ENCODE data around the gene SAMD3. TPM values are rescaled to one million over a fixed set of nuclear protein-coding genes. Genes with fewer than 3 reads are reported as not detected.
"Not testable (repeated sequence)": the region's sequence is repeated elsewhere in the genome, so short reads cannot be mapped to it uniquely, and the experiment has no call there.

SAMD3 gene
- total RNA-seq, 1 experiment from 2014 or later: 7.5 TPM

DNA sequence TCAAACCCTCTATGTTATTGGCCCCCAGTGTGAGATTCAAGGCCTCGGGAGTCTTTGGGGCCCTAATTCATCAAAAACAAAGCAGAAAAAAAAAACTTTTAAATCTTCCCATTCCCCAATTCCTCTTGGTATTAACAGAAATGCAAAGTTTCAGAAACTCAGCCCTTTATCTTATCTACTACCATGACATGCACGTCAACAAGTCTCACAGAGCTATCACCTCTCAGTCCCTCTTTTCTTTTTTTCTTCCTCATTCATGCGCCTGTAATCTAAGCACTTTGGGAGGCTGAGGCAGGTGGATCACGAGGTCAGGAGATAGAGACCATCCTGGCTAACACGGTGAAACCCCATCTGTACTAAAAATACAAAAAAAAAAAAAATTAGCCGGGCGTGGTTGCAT lies 22.7 kb downstream of the SAMD3 start (continued):
- TF ChIP-seq ZNF274 (IDR thresholded peaks at IDR 0.05; ENCODE audit: low read depth, low read length) (no peak), JUND (IDR thresholded peaks at IDR 0.05) (no peak), POLR2A (IDR thresholded peaks at IDR 0.05; ENCODE audit: borderline replicate concordance, extremely low read depth, insufficient read depth, insufficient read length) (no peak), SIN3A (IDR thresholded peaks at IDR 0.05; ENCODE audit: low read depth) (no peak), ZFX (IDR thresholded peaks at IDR 0.05) (no peak)
- TF ChIP-seq, protein P1, sequence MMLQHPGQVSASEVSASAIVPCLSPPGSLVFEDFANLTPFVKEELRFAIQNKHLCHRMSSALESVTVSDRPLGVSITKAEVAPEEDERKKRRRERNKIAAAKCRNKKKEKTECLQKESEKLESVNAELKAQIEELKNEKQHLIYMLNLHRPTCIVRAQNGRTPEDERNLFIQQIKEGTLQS (IDR thresholded peaks at IDR 0.05): no peak

DNA sequence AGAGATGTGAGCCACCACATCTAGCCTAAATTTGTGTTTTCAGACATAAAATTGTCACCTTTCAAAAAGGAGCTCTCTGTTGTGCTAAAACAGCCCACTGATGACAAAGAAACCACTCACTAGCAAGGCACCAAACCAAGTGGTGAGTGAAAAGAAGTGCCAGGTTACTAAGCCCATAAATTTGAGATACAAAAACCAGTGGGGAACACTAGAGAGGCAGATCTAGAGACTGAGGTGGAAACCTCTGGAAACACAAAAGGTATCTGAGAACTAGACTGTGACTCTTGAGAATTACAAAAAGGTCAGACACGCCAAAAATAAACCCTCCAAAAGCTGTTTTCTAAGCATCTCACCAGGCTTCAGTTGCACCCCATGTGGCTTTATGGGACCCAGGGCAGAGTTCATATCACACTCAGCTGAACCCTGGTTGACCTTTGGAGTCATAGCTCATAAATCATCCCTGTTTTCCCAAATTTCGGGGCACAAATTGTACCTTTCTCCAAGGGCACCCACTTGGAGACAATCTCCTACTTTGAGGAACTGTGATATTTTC lies 24.2 kb downstream of the SAMD3 start:
- H3K27ac ChIP-seq (ENCODE audit: low read depth, low read length): no peak overlapping the region
- TF ChIP-seq YY1 (IDR thresholded peaks at IDR 0.05; ENCODE audit: extremely low read depth, insufficient replicate concordance, low read depth, low read length): no peak
- TF ChIP-seq POLR2A (IDR thresholded peaks at IDR 0.05; ENCODE audit: borderline replicate concordance, extremely low read depth, insufficient read depth, insufficient read length): no peak
- no peak for TF ChIP-seq SP1 (IDR thresholded peaks at IDR 0.05; ENCODE audit: low read depth)
- TF ChIP-seq, protein P2, sequence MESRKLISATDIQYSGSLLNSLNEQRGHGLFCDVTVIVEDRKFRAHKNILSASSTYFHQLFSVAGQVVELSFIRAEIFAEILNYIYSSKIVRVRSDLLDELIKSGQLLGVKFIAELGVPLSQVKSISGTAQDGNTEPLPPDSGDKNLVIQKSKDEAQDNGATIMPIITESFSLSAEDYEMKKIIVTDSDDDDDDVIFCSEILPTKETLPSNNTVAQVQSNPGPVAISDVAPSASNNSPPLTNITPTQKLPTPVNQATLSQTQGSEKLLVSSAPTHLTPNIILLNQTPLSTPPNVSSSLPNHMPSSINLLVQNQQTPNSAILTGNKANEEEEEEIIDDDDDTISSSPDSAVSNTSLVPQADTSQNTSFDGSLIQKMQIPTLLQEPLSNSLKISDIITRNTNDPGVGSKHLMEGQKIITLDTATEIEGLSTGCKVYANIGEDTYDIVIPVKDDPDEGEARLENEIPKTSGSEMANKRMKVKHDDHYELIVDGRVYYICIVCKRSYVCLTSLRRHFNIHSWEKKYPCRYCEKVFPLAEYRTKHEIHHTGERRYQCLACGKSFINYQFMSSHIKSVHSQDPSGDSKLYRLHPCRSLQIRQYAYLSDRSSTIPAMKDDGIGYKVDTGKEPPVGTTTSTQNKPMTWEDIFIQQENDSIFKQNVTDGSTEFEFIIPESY (IDR thresholded peaks at IDR 0.05; ENCODE audit: extremely low read depth, insufficient replicate concordance, low read length): no peak
- TF ChIP-seq, protein P3, sequence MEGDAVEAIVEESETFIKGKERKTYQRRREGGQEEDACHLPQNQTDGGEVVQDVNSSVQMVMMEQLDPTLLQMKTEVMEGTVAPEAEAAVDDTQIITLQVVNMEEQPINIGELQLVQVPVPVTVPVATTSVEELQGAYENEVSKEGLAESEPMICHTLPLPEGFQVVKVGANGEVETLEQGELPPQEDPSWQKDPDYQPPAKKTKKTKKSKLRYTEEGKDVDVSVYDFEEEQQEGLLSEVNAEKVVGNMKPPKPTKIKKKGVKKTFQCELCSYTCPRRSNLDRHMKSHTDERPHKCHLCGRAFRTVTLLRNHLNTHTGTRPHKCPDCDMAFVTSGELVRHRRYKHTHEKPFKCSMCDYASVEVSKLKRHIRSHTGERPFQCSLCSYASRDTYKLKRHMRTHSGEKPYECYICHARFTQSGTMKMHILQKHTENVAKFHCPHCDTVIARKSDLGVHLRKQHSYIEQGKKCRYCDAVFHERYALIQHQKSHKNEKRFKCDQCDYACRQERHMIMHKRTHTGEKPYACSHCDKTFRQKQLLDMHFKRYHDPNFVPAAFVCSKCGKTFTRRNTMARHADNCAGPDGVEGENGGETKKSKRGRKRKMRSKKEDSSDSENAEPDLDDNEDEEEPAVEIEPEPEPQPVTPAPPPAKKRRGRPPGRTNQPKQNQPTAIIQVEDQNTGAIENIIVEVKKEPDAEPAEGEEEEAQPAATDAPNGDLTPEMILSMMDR (IDR thresholded peaks at IDR 0.05 in 2 of 3, conservative IDR thresholded peaks at IDR 0.05 in 1 of 3; ENCODE audit: borderline replicate concordance in 1 of 3, insufficient read depth in 1 of 3, low read depth in 2 of 3, low read length in 2 of 3): no peak
- TF ChIP-seq SIN3A (IDR thresholded peaks at IDR 0.05; ENCODE audit: low read depth): no peak
- ChIA-PET RAD21 (ENCODE audit: low non-redundant PET in 1 of 2, low total read pairs in 2 of 2, uncharacterized antibody in 2 of 2, unreplicated experiment in 2 of 2) (no interaction called here), CTCF (no interaction called here), POLR2A (no interaction called here)
- BruUV-seq (replicated peaks): no TSS peak
- ATAC-seq (no peak), DNase-seq (ENCODE audit: low read depth, low spot score) (no peak)
- no peaks in the 10 kb centered on the region for H3K9me2 ChIP-seq (ENCODE audit: insufficient read depth)
- no peaks in the 10 kb centered on the region for H3K27me3 ChIP-seq (ENCODE audit: insufficient read depth, low read length)
- no peak overlapping the region for H2AFZ ChIP-seq (ENCODE audit: low read depth, low read length, poor library complexity, severe bottlenecking)
- H4K20me1 ChIP-seq (ENCODE audit: insufficient read depth): no peaks in the 10 kb centered on the region
- H3K9ac ChIP-seq (ENCODE audit: low read length): no peak overlapping the region
- no peak overlapping the region for H3K4me3 ChIP-seq (replicated peaks in 1 of 2; ENCODE audit: low read depth in 1 of 2, low read length in 2 of 2)
- intact Hi-C loops (cut with micrococcal nuclease): no loop called here
- H3K79me2 ChIP-seq (ENCODE audit: insufficient read depth, low read length): no peaks in the 10 kb centered on the region
- no peaks in the 10 kb centered on the region for H3K4me1 ChIP-seq (ENCODE audit: control insufficient read depth in 1 of 2, insufficient read depth in 2 of 2, low read length in 2 of 2)
- no peak overlapping the region for H3K4me2 ChIP-seq (ENCODE audit: low read length)
- no peaks in the 10 kb centered on the region for H3K36me3 ChIP-seq (ENCODE audit: control insufficient read depth in 1 of 2, insufficient read depth in 2 of 2, low read length in 2 of 2)
- H3K9me3 ChIP-seq (ENCODE audit: control insufficient read depth in 1 of 2, insufficient read depth in 1 of 2, low read depth in 1 of 2, low read length in 2 of 2): no peaks in the 10 kb centered on the region

DNA sequence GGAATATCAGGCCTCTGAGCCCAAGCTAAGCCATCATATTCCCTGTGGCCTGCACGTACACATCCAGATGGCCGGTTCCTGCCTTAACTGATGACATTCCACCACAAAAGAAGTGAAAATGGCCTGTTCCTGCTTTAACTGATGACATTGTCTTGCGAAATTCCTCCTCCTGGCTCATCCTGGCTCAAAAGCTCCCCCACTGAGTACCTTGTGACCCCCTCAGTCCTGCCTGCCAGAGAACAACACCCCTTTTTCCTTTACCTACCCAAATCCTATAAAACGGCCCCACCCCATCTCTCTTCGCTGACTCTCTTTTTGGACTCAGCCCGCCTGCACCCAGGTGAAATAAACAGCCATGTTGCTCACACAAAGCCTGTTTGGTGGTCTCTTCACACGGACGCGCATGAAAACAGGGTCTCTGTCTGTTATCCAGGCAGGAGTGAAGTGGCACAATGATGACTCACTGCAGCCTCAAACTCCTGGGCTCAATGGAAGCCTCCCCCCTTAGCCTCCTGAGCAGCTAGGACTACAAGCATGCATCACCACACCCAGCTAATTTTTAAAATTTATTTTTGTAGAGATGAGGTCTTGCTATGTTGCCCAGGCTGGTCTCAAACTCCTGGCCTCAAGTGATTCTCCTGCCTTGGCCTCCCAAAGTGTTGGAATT lies 24.8 kb downstream of the SAMD3 start:
- DNase-seq (ENCODE audit: low read depth, low spot score); POLR2A ChIA-PET; intact Hi-C loops (cut with micrococcal nuclease); H3K9me2 ChIP-seq (ENCODE audit: insufficient read depth); H3K4me2 ChIP-seq (ENCODE audit: low read length); H2AFZ ChIP-seq (ENCODE audit: low read depth, low read length, poor library complexity, severe bottlenecking); H3K9me3 ChIP-seq (ENCODE audit: control insufficient read depth in 1 of 2, insufficient read depth in 1 of 2, low read depth in 1 of 2, low read length in 2 of 2); ATAC-seq; H3K79me2 ChIP-seq (ENCODE audit: insufficient read depth, low read length); CTCF ChIA-PET; H3K4me1 ChIP-seq (ENCODE audit: control insufficient read depth in 1 of 2, insufficient read depth in 2 of 2, low read length in 2 of 2); BruUV-seq (replicated peaks); H3K27me3 ChIP-seq (ENCODE audit: insufficient read depth, low read length); H4K20me1 ChIP-seq (ENCODE audit: insufficient read depth); H3K27ac ChIP-seq (ENCODE audit: low read depth, low read length); H3K9ac ChIP-seq (ENCODE audit: low read length); RAD21 ChIA-PET (ENCODE audit: low non-redundant PET in 1 of 2, low total read pairs in 2 of 2, uncharacterized antibody in 2 of 2, unreplicated experiment in 2 of 2); H3K36me3 ChIP-seq (ENCODE audit: control insufficient read depth in 1 of 2, insufficient read depth in 2 of 2, low read length in 2 of 2); H3K4me3 ChIP-seq (replicated peaks in 1 of 2; ENCODE audit: low read depth in 1 of 2, low read length in 2 of 2): not testable (repeated sequence)

Measured in HCT116 (cell line).